Retinal pigment epithelial cell (primary cell): ENCODE results near the gene FOXI1.

Experiments
- DNase-seq: peaks from one replicate; pipeline ENCODE4 v3.0.0-alpha.2; 2010; ENCODE audit warnings: low read depth
- H3K4me3 ChIP-seq: 2 replicates; pipeline ENCODE4 v1.5.1; 2011; ENCODE audit warnings: mild to moderate bottlenecking, low read length, control low read depth, moderate library complexity
- CTCF ChIP-seq: conservative IDR thresholded peaks from 2 replicates; pipeline ENCODE4 v1.5.1; 2011; ENCODE audit warnings: low read depth, low read length, control low read depth, inconsistent platforms

FOXI1 gene

GRCh38 chr5:170143710-170144109, 38.0 kb downstream of the FOXI1 start:
- no peak overlapping the region for H3K4me3 ChIP-seq
- DNase-seq, result no peak
- no peak for TF ChIP-seq CTCF

GRCh38 chr5:170144286-170145023, 38.8 kb downstream of the FOXI1 start:
- DNase-seq, result no peak
- TF ChIP-seq CTCF, result no peak
- H3K4me3 ChIP-seq, result no peak overlapping the region

- H3K4me3 ChIP-seq, result no peak overlapping the region
- no peak for DNase-seq
- no peak for TF ChIP-seq CTCF
These were observed 39.8 kb downstream of the FOXI1 start for GRCh38 chr5:170145462-170145861.

DNA sequence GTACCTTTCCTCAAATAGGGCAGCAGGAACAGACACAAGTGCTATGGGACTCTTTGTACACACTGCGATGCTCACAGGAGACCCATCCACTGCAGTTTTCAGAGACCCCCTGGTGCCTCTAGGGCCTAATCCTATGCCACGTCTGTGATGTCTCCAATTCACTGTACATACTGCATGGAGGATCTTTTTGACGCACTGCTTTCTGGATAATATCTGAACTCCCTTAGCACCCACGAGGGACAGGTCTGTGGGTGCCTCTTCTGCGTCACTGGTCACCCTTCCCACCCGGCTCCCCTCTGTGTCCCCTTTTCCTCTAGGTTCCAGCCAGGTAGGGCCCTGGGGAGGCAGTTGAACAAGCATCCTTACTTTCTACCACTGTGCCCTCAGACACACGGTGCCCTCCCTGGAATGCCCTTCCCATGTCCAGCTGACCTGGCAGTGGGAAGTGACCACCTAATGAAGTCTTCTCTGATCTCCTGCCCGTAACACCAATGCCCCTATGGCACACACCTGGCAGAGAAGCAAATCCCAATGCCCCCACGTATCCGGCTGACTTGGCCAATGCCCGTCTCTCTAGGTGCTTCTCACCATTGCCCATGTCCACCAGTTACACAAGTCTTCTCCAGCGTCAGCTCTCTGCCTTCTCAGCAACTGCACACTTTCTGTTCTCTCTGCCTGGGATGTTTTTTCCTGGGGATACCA, 41.5 kb downstream of the FOXI1 start:
- DNase-seq, result no peak
- H3K4me3 ChIP-seq, result no peak overlapping the region
- no peak for TF ChIP-seq CTCF

- no peak for DNase-seq
- H3K4me3 ChIP-seq, result no peak overlapping the region
- TF ChIP-seq CTCF, result no peak
These were observed 42.1 kb downstream of the FOXI1 start for GRCh38 chr5:170147753-170148264.

DNA sequence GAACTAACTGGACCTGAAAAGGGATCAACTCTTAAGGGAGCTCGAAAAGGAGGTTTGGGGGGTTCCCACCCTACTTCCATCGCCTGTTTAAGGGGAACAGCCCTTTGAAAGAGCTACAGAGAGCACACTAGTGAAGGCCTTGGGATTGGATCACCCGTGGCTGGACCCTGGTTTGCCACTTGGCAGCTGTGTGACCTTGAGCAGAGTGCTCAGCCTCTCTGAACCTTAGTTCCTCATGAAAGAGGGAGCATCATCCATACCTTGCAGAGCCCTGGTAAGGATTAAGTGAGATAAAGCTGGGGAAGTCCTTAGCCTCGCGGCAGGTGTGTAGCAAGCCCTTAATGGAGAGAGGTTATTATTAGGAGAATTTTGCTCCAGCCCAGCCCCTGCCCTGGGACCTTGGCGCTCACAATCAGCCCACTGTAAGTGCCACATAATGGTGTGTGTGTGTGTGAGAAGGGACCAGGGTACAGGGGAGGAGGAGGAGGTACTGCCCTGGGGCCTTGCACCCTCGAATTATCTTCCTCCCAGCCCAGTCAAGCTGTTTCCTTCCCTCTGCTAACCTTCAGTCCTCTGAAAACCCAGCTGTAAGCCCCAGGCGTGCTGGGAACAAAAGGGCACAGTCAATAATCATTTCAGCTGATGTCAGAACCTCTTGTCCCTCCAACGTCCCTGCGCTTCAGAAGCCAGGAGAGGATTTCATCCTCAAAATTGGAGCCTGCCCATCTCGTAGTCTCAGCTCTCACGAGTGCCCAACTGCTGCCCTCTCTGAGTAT, 42.9 kb downstream of the FOXI1 start:
- DNase-seq, result no peak
- no peak overlapping the region for H3K4me3 ChIP-seq
- no peak for TF ChIP-seq CTCF
